HG03575 (cell line): ENCODE measurements around the gene IMPACT.

ENCODE experiments used
- ATAC-seq: cut with Tn5 transposase; IDR thresholded peaks from one replicate; pipeline ENCODE4 v1.9.1; 2021; ENCODE audit not compliant: unreplicated experiment, insufficient number of reproducible peaks, low FRiP score; ENCODE audit errors: extremely low read depth

The IMPACT gene

GRCh38 chr18:24414349-24415003, 12.0 kb upstream of the IMPACT start:
- ATAC-seq, result no peak

- no peak for ATAC-seq
Observed at GRCh38 chr18:24417480-24417879, 9.0 kb upstream of the IMPACT start.

GRCh38 chr18:24420551-24420950, 5.9 kb upstream of the IMPACT start:
- no peak for ATAC-seq

- no peak for ATAC-seq
Observed at GRCh38 chr18:24421831-24422230, 4.6 kb upstream of the IMPACT start.

DNA sequence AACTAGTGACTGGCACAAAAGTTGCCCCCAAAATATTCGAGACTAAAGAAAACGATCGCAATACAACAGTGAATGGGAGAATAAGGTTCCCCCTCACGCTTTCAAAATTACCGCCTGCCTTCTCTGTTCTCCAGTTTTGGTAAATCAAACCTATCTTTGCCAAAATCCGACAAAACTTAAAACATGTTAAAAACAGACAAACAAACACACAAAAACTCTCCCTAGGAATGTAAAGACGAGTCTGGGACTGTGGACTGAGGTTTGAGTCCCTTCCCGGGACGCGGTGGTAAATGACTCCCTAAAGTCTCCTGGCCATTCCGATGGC, 435 bp upstream of the IMPACT start:
- no peak for ATAC-seq

DNA sequence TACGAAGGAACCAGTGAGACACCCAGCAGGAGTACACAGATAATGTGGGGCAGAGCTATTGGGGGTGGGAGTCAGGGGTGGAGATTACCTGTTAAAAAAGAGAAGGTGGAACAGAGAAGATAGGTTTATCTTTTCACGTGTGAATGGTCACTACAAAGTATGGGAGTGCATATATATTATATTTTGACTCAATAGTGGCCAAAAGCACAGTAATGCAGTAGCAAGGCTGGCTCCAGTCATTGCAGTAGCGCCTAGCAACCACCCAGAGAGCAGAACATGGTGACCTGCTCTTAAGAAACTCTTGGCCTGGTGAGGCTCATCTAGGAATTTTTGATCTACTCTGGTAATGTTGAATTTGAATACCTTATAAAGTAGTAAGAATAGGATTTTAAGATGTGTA, 1.0 kb downstream of the IMPACT start:
- no peak for ATAC-seq

DNA sequence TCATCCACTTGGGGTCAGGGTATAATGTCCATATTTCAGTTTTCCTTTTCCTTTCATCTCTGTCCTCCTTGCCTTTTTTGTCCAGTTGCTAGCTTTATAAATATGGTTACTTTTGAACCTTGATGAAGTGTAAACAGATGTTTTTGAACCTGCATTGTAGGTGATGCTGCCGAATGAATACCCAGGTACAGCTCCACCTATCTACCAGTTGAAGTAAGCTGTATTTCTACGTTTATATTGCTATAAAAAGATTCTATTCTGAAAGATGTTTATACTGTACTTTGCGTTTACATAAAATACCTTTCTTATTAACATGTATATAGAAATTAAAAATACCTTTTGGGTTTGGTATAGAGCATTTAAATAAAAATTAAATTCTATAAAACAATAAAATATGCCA, 2.2 kb downstream of the IMPACT start:
- no peak for ATAC-seq

DNA sequence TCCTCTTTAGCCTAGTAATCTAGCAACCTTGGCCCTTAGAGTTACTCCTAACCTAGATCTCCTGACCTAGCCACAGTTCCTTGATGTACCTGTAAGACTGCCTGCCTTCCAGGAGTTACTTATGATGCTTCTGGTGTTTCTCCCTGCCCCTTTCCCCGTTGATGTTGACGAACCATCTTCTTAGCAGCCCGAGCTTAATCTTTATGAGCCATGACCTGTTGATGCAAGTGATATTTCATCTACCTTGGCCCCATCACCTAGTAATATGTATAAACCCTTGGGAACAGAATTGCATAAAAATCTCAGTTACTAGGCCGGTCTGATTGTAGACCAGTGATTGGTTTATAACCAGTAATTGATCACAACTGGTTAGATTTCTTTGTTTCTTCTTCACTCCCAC, 2.7 kb downstream of the IMPACT start:
- ATAC-seq, result no peak

DNA sequence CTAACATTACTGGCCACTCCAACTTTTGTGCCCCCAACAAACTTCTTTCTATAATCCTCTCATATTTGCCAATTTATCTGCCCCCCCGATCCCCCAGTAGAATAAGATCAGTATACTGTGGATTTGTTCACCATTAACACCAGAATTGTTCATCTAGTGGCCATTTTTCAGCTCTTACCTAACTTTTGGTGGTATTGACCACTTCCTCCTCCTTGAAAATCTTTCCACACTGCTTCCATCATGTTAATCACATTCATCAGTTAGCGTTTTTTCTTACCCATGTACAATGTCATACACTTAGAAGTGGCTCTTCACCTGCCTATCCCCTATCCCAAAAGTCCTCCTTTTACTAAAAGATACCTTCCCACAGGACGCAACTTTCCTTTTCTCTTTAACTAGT, 6.1 kb downstream of the IMPACT start:
- no peak for ATAC-seq

DNA sequence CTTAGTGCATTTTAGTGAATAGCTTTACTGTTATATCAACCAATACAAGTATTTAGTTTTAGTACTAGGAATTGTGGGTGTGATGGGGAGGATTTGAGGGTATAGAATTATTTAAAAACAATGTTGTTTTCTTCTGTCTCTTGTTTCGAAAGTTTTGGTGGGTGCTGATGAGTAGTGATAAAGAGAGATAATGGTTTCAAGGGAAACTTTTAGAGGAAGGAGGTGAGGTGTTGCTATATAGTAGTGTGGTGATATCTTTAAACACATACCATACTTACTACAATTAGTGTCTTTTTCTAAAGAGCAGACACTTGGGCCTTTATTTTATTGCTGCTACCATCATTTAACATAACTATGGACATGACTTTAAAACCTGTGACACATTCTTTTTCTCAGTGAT, 10.5 kb downstream of the IMPACT start:
- ATAC-seq, result no peak

GRCh38 chr18:24443870-24444269, 17.4 kb downstream of the IMPACT start:
- ATAC-seq, result no peak

DNA sequence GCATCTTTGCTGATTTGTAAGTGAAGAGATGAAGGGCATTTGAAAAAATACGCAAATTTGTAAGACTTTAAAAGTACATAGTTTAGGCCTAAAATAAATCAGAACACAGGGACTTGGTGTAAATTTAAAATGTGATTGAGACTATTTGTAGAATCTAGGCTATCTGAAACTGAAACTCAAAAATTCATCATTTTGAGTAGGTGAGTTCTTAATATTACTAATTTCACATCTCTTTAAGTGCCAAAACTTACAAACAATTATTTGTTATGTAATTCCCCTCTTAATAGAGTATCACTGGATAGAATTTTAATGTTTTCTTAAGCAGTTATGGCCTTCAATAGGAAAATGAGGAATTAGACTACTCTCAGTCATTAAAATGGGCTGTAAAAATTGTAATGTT, 20.0 kb downstream of the IMPACT start:
- no peak for ATAC-seq

DNA sequence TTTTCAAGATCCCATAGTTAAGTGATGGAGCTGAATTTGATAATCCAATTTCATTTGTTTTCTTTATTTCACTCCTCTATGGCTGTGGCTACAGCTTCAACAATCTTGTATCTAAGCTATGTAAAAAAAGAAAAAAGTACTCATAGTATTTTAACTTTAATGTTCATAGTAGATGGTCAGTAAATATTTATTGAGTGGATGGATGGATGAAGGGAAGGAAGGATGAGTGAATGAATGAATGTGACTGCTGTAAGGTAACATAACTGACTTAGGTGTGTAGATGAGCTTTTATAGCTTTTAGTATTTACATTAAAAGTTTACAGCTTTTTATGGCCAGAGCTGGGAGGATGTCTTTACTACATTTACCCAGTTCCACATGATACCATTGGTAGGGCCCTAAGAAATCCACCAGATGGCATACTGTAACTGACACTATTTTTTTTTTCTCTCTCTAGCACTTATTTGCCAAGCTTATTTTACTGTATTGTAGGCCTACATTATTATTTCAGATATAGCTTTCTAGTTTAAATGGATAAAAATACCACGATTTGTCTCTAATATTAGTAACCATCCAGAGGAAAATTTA, 20.6 kb downstream of the IMPACT start:
- no peak for ATAC-seq

DNA sequence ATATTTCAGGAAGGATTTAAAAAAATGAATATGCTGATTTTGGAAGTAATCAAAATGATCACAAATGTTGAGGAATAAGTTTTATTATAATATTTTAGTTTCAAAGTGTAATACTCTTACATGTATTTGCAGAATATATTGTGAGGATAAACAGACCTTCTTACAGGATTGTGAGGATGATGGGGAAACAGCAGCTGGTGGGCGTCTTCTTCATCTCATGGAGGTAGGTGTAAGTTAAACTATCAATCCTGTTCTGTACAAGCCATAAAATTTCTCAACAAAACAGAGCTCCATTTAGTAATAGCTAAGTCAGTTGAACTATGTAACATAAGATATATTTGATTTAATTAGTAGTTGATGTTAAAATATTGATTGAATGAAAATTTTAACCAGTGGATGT, 21.5 kb downstream of the IMPACT start:
- ATAC-seq, result no peak

DNA sequence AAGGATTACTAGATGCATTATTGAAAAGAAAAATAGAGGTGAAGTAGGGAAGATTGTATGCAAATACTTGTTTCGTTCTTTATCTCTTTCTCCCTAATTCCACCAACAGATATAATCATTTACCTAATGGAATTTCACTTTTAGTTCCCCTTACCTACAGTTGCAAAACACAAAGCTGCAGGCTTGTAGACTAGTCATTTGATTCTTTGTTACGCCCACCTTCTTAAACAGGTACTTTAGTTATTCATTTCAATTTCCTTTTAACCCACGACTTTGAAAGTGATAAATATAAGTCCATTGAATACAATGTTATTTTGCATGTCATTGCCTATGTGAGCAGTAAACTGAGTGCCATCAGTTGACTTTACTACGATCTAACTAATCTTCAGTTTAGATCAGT, 30.1 kb downstream of the IMPACT start:
- peak; percentile 93 for ATAC-seq

DNA sequence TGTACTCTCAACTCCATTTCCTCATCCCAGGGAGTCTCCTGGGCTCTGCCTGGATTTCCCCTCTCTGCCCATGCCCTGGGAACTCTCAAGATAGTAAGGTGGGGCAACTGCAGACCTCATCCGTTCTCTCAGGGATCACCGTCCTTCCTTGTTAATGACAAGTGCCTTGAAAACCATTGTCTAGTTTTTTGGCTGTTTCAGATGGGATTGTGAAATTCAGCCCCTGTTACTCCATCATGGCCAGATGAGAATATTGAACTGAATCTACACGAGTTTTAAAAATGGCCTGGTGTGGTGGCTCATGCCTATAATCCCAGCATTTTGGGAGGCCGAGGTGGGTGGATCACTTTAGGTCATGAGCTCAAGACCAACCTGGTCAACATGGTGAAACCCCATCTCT, 33.3 kb downstream of the IMPACT start:
- ATAC-seq, result no peak

DNA sequence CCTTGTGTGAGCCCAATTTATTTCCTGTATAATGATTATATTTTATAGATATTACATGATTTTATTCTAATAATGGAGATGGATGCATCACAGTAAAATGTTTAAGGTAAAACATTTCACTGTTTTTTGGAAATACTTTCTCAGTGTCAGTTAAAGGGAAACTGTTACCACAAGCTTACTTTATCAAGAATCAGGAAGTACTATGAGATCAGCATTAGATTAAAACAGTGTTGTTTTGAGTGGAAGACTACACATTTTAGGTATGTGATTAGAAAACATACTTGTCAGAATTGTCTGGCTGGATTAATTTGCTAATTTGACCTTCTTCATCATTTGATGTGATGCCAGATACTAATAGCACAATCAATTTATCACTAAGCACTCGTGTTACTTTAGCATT, 33.9 kb downstream of the IMPACT start, which contains the start of gene HRH4:
HRH4 (plus strand) TSS at position 250 of the 400 bp plus-strand sequence; CDS start at position 342, 92 bp downstream.
- ATAC-seq, result no peak

DNA sequence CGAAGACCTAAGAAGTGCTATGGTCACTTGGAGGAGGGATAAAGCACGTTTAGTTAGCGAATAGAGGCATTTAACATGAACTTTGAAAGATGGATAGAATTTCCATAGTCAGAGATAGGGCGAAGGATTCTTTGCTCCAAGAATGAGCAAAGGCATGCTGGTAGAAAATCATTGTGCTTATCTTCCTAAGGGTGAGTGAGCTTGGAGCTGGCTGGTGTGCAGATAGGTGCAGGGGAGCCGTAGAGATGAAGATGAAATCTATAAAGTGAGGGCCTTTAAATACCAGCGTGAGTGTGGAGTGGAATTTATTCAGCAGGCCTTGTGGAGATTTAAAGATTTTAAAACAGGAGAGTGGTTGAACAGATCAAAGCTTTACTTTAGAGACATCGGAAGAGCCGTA, 35.5 kb downstream of the IMPACT start:
- ATAC-seq, result no peak

GRCh38 chr18:24462838-24463775, 36.6 kb downstream of the IMPACT start:
- ATAC-seq, result no peak

DNA sequence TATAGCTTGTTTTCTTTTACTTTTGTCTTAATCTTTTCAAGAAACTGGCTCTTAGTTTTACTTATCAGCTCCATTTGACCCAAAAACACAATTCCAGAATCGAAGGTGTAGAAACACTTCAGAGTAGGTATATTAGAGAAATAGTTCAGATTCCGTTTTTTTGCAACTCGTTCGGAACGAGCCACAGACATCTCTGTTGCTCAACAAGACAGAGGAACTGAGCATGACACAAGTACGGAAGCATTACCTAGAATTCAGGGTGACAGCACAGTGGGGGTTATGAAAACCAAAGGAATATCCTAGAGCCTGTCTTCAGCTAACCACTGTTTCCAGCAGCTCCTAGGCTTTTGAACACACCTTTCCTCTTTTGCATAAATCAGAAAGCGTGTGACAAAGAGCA, 39.0 kb downstream of the IMPACT start:
- no peak for ATAC-seq
